AG09319 (cell line): Measurements from ENCODE around the gene HNF4A.

Experiments used
- DNase-seq: peaks from one replicate; pipeline ENCODE4 v3.0.0-alpha.2; 2010; ENCODE audit warnings: low read depth; ENCODE audit errors: extremely low read depth
- TF ChIP-seq, protein P1 (sequence below): IDR thresholded peaks from 2 replicates; pipeline ENCODE4 v1.5.1; 2011; ENCODE audit warnings: low read depth, mild to moderate bottlenecking, inconsistent platforms, low read length, moderate library complexity

Gene HNF4A

DNA sequence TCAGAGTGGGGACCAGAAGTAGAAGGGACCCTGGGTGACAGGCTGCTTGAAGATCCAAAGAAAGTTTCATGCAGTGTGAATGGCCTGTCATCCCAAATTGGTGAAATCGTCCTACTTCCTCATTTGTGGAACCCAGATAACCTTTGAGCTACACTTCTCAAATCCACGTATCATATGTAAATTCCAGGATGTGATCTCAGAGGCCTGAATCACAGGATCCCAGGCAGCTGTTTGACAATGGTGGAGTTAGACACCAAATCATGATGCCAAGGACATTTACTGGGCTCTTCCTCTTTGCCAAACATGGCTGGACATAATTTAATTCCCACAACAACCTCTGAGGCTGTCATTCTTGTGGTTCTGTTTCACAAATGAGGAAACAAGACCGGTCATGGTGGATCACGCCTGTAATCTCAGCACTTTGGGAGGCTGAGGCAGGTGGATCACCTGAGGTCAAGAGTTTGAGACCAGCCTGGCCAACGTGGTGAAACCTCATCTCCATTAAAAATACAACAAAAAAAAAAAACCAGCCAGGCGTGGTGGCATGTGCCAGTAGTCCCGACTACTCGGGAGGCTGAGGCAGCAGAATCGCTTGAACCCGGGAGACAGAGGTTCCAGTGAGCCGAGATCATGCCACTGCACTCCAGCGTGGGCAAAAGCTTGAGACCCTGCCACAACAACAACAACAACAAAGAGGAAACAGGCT lies 80.3 kb downstream of the HNF4A start:
- TF ChIP-seq, protein P1, sequence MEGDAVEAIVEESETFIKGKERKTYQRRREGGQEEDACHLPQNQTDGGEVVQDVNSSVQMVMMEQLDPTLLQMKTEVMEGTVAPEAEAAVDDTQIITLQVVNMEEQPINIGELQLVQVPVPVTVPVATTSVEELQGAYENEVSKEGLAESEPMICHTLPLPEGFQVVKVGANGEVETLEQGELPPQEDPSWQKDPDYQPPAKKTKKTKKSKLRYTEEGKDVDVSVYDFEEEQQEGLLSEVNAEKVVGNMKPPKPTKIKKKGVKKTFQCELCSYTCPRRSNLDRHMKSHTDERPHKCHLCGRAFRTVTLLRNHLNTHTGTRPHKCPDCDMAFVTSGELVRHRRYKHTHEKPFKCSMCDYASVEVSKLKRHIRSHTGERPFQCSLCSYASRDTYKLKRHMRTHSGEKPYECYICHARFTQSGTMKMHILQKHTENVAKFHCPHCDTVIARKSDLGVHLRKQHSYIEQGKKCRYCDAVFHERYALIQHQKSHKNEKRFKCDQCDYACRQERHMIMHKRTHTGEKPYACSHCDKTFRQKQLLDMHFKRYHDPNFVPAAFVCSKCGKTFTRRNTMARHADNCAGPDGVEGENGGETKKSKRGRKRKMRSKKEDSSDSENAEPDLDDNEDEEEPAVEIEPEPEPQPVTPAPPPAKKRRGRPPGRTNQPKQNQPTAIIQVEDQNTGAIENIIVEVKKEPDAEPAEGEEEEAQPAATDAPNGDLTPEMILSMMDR, result no peak
- DNase-seq, result no peak

DNA sequence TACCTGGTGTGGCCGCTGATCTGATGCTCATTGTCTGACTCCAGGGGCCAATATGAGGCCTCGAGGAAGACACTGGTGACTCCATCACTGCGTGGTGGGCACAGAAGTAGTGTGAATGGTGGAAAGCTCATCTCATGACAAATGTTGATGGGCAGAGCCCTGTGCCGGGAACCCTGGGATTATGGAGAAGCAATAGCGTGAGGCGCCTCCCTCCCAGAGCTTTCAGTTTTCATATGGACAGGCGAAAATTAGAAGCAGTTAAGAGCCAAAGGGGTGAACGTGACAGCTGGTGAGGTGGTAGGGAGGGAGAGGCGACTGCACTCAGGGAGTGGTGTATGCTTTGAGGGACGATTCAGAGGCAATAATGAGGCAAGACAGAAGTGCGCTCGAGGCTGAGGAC lies 80.9 kb downstream of the HNF4A start:
- DNase-seq, result no peak
- TF ChIP-seq, protein P1, result no peak

DNA sequence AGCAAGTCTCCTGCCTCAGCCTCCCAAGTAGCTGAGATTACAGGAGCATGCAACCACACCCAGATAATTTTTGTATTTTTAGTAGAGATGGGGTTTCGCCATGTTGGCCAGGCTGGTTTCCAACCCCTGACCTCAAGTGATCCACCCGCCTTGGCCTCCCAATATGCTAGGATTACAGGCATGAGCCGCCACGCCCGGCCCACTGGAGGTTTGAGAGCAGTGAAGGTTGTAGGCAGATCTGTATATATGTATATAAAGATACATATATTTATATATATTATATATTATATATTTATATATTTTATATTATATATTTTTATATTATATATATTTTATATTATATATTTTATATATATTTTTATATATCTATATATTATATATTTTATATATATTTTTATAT lies 82.0 kb downstream of the HNF4A start:
- no peak for DNase-seq
- TF ChIP-seq, protein P1, result no peak

DNA sequence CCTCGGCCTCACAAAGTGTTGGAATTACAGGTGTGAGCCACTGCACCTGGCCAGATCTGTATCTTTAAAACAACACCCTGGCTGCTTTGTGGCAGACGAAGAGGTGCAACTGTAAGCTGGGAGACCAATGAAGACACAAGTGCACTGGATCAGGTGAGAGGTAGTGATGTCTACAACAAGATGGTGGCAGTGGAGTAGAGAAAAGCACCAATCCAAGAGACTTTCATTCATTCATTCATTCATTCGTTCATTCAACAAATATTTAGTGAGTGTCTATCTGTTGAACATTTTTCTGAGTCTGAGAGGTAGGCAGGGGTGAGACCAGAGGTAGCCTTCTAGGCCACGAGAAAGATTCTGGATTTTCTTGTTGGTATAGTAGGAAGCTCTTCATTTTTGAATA lies 83.3 kb downstream of the HNF4A start:
- TF ChIP-seq, protein P1, result no peak
- DNase-seq, result no peak

DNA sequence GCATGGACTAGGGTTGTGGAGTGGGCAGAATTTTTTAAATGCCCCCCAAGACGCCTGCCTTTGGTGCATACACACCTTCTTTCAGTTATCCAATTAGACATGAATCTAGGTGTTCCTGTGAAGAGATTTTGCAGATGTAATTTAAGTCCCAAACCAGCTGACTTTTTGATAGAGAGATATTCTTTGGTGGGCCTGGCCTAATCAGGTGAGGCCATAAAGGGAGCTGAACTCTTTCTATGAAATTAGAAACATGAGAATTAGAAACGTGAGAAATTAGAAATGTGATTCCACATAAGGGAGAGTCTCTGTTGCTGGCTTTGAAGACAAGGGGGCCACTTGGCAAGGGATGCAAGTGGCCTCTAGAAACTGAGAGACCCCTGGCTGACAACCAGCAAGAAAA lies 83.8 kb downstream of the HNF4A start:
- TF ChIP-seq, protein P1, result no peak
- DNase-seq, result no peak

DNA sequence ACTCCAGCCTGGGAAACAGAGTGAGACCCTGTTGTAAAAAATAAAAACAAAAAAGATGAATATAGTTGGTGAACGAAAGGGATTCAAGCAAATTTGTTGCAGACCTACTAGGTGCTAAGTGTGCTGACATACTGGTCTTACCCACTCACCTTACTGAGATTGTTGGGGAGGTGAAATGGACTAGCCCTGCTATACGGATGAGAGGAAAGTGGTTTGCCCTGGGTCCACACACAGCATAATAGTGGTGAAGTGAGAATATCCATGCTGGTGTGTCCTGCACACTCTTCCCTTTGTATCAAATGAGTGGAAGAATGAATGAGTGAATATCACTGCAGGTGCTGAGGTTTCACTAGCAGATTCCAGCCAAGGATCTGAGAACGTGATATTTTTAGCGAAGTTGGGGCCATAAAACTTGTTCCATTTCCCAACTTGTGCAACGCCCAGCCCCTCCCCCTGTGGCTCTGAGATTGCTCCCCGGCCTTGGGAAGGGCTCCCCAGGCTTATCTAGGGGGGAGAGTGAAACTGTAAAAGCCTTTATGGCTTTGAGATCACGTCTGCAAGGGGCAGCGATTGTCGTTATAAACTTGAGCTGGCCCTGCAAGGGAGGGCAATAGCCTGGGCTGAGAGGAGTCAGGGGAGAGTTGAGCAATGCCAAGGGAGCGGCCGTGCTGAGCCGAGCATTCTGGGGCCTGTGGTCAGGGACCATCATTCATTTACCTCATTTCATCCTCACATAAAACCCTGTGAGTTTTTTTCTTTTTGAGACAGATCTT lies 87.0 kb downstream of the HNF4A start:
- TF ChIP-seq, protein P1, result no peak

DNA sequence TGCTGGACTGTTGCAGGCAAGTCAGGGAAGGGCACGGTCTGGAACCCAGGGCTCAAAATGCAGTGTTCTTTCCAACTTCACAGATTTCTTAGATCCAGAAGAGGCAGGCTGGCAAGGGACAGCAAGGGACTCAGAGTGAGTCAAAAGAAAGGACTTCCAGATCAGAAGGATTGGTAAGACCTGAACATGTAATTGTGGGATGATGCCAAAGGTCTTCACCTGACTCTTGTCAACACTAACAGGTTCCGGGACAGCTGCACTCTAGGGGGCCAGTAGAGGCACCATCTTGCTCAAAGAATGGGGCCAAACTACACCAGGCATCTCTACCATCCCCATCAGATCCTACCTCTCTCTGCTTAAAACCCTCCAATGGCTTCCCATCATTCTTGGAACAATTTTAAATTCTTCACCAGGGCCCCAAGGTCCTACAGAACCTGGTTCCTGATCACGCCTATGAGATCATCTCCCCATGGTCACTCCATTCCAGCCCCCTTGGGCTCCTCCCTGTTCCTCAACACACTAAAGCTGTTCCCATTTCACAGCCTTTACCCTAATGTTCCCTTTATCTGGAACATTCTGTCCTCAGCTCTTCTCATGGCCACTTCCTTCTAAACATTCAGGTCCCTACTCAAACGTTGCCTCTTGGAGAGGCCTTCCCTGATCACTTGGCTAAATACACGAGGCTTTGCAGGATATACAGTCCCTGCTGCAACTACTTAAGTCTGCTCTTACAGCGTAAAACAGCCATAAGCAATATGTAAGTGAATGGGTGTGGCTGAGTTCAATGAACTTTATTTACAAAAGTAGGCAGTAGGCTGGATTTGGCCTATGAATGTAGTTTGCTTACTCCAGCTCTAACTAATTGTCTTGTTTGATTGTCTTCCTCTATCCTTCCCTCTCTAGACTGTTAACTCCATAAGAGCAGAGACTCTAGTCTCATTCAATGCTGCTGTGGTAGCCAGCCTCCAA lies 90.5 kb downstream of the HNF4A start:
- TF ChIP-seq, protein P1, result no peak
- no peak for DNase-seq

More for the DNA sequence above, 87.0 kb downstream of the HNF4A start:
- no peak for DNase-seq
